A673 (cell line): ENCODE data around the gene LRRC8A.

ENCODE experiments used
- CTCF ChIP-seq: fragments of 300-800, 200-600 bp; sonication (generic); conservative IDR thresholded peaks from 2 replicates; pipeline ENCODE4 v1.5.1; 2017; ENCODE audit warnings: low read depth, mild to moderate bottlenecking, antibody characterized with exemption, low read length, moderate library complexity, mixed read lengths
- EZH2 ChIP-seq: fragments of 200-600 bp; sonication (generic); IDR thresholded peaks from 2 replicates; pipeline ENCODE4 v1.6.1; 2017; ENCODE audit warnings: borderline replicate concordance, low read depth, mild to moderate bottlenecking, mixed read lengths, antibody characterized with exemption, low read length; ENCODE audit not compliant: poor library complexity, severe bottlenecking

- TF ChIP-seq CTCF (no peak), EZH2 (no peak)
These were observed 19.4 kb downstream of the LRRC8A start for GRCh38 chr9:128901379-128901778.
